BJ (cell line): ENCODE results near the gene ETV6. TPM values are rescaled to one million over a fixed set of nuclear protein-coding genes. Genes with fewer than 3 reads are reported as not detected.

Experiments
- CTCF ChIA-PET: fragments of 350-600 bp; formaldehyde crosslinking; extraction: SDS; loops from one replicate; lab custom pipeline; 2021; ENCODE audit warnings: antibody characterized with exemption, inconsistent platforms; lab: Yijun Ruan, JAX
- POLR2A ChIA-PET: fragments of 300-600 bp; sonication (Branson Sonifier 250); formaldehyde crosslinking; extraction: SDS; loops from one replicate; lab custom pipeline; 2021; ENCODE audit warnings: antibody characterized with exemption; lab: Charles Lee
- DNase-seq: peaks from one replicate; pipeline ENCODE4 v3.0.0-alpha.2; 2011; ENCODE audit warnings: low read depth
- H3K27me3 ChIP-seq: 2 replicates; pipeline ENCODE4 v1.6.0; 2011; ENCODE audit warnings: low read length; ENCODE audit not compliant: control insufficient read depth, insufficient read depth
- H3K36me3 ChIP-seq: 2 replicates; pipeline ENCODE4 v1.5.1; 2011; ENCODE audit warnings: low read length; ENCODE audit not compliant: control insufficient read depth, insufficient read depth
- H3K4me3 ChIP-seq: 2 replicates; pipeline ENCODE4 v1.5.1; 2011; ENCODE audit warnings: low read depth, mild to moderate bottlenecking, control low read depth, low read length
- polyA plus RNA-seq: library from polyadenylated mRNA; depleted of rRNA; stranded (reverse); fragments of >200 nt; gene quantifications from 2 replicates; pipeline ENCODE4 v1.2.3, GENCODE V29; 2011
- TF ChIP-seq, protein P1 (sequence below): IDR thresholded peaks from 2 replicates; pipeline ENCODE4 v1.5.1; 2011; ENCODE audit warnings: low read depth, mild to moderate bottlenecking, control low read depth, inconsistent platforms, low read length, moderate library complexity; ENCODE audit not compliant: insufficient read depth

ETV6 gene
- polyA plus RNA-seq, 1 experiment = 10.7 TPM

DNA sequence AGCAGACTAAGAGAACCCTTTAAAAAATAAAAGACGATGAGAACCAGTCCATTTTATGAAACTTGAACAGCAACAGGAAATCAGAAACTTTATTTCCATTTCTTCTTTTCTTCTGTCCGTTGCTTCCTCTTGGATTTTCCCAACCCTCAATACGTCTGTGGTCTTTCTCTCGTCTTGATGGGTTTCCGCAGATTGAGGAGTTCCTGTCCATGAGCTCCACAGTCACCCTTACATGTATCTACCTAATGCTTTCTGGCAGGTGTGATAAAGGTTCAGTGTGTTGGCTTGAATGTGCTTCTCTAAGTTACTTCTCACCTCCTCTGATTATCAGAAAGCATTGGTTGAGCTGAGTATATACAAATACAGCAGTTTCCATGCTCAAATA, 110.0 kb downstream of the ETV6 start:
- ChIA-PET POLR2A (no interaction called here), CTCF (interaction anchor here (1.0 to 3.1 kb wide), 2 partner anchors 11 to 14 kb away, joined by 3 to 15 read pairs; no protein-coding TSS in a partner anchor)
- DNase-seq = no peak
- TF ChIP-seq, protein P1, sequence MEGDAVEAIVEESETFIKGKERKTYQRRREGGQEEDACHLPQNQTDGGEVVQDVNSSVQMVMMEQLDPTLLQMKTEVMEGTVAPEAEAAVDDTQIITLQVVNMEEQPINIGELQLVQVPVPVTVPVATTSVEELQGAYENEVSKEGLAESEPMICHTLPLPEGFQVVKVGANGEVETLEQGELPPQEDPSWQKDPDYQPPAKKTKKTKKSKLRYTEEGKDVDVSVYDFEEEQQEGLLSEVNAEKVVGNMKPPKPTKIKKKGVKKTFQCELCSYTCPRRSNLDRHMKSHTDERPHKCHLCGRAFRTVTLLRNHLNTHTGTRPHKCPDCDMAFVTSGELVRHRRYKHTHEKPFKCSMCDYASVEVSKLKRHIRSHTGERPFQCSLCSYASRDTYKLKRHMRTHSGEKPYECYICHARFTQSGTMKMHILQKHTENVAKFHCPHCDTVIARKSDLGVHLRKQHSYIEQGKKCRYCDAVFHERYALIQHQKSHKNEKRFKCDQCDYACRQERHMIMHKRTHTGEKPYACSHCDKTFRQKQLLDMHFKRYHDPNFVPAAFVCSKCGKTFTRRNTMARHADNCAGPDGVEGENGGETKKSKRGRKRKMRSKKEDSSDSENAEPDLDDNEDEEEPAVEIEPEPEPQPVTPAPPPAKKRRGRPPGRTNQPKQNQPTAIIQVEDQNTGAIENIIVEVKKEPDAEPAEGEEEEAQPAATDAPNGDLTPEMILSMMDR = no peak
- no peaks in the 10 kb centered on the region for H3K27me3 ChIP-seq
- peaks cover 1% of the 10 kb centered on the region; the same call in 1 of the 2 replicates for H3K36me3 ChIP-seq
- no peak overlapping the region for H3K4me3 ChIP-seq

DNA sequence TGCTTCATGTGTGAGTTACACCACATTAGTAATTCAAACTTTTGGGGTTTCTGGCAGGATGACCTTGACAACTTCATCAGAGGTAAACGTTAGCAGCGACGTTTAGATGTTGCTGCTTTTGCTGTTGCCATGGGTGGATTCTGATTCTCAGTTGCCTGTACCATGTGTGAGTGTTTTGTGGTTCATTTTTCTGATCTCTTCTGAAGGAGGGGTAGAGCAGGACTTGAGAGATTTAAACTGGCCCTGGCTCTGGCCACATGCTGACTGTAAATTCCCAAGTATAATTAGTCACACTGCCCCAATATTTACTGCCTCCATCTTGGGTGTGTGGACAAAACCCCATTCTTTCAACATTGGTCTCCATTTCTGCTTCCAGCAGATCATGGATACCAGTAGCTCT, 110.4 kb downstream of the ETV6 start:
- TF ChIP-seq, protein P1 = no peak
- H3K4me3 ChIP-seq = no peak overlapping the region
- ChIA-PET POLR2A (no interaction called here), CTCF (interaction anchor here (1.0 to 3.1 kb wide), 2 partner anchors 12 to 14 kb away, joined by 3 to 15 read pairs; no protein-coding TSS in a partner anchor)
- H3K36me3 ChIP-seq = peaks cover 1% of the 10 kb centered on the region; the same call in 1 of the 2 replicates
- H3K27me3 ChIP-seq = no peaks in the 10 kb centered on the region
- no peak for DNase-seq

DNA sequence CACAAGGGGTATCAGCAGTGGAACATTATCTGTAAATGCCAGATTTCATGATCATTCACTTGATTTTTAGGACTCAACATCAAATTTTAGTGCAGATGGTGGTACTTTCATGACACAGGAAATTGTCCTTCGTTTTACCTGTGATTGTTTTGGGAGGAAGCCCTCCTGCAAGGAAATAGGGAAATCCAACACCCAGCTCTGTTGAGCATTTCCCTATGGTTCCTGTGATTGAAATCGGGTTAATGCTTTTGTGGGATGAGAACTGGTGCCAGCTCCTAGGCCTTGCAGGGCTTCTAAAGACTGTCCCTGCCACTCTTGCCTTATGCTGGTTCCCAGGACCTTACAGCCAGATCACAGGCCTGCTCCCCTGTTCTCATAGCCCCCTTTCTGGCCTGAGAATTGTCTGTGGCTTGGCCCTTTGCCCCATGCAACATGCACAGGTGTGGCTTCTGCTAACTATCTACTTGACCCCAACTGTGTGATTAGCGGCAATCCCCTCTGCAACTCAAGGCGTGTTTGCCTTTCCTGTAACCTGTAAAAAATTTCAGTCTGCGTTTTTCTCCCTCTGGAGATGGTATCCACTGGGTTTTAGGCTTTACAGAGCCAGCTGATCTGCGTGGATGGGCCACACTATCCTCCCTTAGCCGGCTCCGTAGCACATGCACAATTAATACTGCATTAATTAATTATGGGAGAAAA, 112.5 kb downstream of the ETV6 start:
- POLR2A ChIA-PET = no interaction called here
- H3K27me3 ChIP-seq = no peaks in the 10 kb centered on the region
- CTCF ChIA-PET = no interaction called here
- TF ChIP-seq, protein P1 = no peak
- no peaks in the 10 kb centered on the region for H3K36me3 ChIP-seq
- no peak overlapping the region for H3K4me3 ChIP-seq
- no peak for DNase-seq

DNA sequence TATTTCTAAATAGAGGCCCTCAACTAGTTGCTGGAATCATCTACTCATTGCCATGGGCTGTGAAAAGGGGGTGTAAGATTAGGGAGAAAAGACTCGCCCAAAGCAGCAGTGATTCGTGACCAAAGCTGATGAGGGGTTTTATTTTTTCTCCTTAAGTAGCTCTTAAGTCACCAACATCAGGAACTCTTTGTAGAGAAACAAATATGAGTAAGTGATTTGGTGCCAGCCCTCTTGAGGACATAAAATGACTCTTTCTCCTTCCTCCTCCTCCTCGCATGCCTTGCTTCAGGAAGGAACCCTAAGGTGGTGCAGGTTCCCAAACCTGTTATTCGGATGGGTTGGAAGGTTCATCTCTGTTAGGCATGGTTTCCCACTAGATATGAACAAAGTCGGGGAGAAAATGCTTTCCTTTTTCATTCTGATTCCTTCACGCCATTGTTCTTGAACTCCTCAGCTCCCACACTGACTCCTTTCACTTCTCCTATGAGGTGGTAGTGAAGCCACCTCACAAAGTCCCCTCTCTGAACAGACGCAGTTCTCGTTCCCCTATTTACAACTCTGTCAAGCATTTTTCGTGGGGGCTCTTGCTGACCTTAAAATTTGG, 113.4 kb downstream of the ETV6 start:
- ChIA-PET POLR2A (no interaction called here), CTCF (interaction anchor here (1.0 kb wide), 1 partner anchor 182 kb away, joined by 3 read pairs; no protein-coding TSS in a partner anchor)
- Histone ChIP-seq H3K36me3 (no peaks in the 10 kb centered on the region), H3K27me3 (no peaks in the 10 kb centered on the region), H3K4me3 (no peak overlapping the region)
- DNase-seq = no peak
- TF ChIP-seq, protein P1 = no peak
